Activated naive CD4-positive, alpha-beta T cell treated with anti-CD3 and anti-CD28 coated beads for 36 hours (primary cell): ENCODE measurements around the gene TMTC2. TPM values are rescaled to one million over a fixed set of nuclear protein-coding genes. Genes with fewer than 3 reads are reported as not detected.

ENCODE experiments used
- CTCF ChIA-PET: fragments of 350-600 bp; sonication (Branson Sonifier 250); formaldehyde crosslinking; loops from one replicate; lab custom pipeline; 2021; ENCODE audit warnings: antibody characterized with exemption; lab: Charles Lee
- DNase-seq: peaks from one replicate; pipeline ENCODE4 v3.0.0-alpha.2; 2020
- H3K27ac Mint-ChIP-seq: one replicate; pipeline ENCODE4 v1.8.0; 2021; ENCODE audit warnings: mild to moderate bottlenecking, mixed read lengths
- H3K27me3 Mint-ChIP-seq: one replicate; pipeline ENCODE4 v1.8.0; 2021; ENCODE audit warnings: low read depth, mixed read lengths
- H3K36me3 Mint-ChIP-seq: one replicate; pipeline ENCODE4 v1.8.0; 2021; ENCODE audit warnings: low read depth, mixed read lengths
- H3K4me1 Mint-ChIP-seq: one replicate; pipeline ENCODE4 v1.8.0; 2021; ENCODE audit warnings: low read depth, mixed read lengths
- H3K4me3 Mint-ChIP-seq: one replicate; pipeline ENCODE4 v1.8.0; 2021; ENCODE audit warnings: mild to moderate bottlenecking, moderate library complexity, mixed read lengths
- H3K9me3 Mint-ChIP-seq: one replicate; pipeline ENCODE4 v1.8.0; 2021; ENCODE audit warnings: mixed read lengths
- intact Hi-C: fragments of 100-400 bp; cut with micrococcal nuclease; formaldehyde crosslinking; loops from one replicate; pipeline ENCODE4 v1.15.1; 2023
- total RNA-seq, 2 experiments: library from RNA; stranded (reverse); gene quantifications; one replicate each; pipeline ENCODE4 v1.2.3, GENCODE V29; 2021

TMTC2 gene
- total RNA-seq, 2 experiments from 2014 or later, result 3.1 TPM

DNA sequence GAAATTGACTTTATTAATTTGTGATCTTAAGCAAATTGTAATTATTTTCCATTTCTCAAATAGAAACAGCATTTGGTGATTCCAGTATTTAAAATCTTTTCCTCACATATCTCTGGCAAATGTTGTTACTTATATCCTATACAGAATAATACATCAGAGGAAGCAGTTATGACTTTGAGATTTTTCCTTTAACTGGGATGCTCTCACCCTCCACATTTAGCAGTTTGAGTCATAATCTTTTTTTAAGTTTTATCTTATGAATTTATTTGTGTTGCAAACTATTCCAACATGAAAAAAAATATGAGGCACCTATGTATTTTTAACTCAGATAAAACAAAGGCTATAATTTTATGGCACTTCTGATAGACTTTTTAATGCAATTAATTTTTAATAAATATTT lies 311.8 kb downstream of the TMTC2 start:
- H3K36me3 Mint-ChIP-seq, result no peaks in the 10 kb centered on the region
- no peak overlapping the region for H3K4me3 Mint-ChIP-seq
- intact Hi-C loops, result no loop called here
- DNase-seq, result no peak
- H3K27me3 Mint-ChIP-seq, result no peaks in the 10 kb centered on the region
- H3K27ac Mint-ChIP-seq, result no peak overlapping the region
- no peaks in the 10 kb centered on the region for H3K9me3 Mint-ChIP-seq
- CTCF ChIA-PET, result no interaction called here
- no peaks in the 10 kb centered on the region for H3K4me1 Mint-ChIP-seq

DNA sequence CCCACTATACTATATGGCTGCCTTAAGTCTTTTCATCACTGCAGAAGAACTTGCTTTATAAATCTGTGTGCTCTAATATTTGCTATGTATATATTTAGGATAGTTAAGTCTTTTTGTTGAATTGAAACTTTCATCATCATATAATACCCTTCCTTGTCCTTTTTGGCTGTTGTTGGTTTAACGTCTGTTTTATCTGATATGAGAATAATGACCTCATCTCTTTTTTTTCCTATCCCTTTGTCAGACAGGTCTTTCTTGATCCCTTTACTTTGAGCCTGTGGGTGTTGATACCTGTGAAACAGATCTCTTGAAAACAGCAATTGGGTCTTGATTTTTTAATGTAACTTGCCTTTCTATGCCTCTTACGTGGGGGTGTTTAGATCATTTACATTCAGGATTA lies 316.3 kb downstream of the TMTC2 start:
- Mint-ChIP-seq H3K4me1 (no peaks in the 10 kb centered on the region), H3K36me3 (peaks cover 2% of the 10 kb centered on the region), H3K9me3 (peaks cover 3% of the 10 kb centered on the region), H3K27me3 (no peaks in the 10 kb centered on the region), H3K4me3 (no peak overlapping the region), H3K27ac (no peak overlapping the region)
- intact Hi-C loops, result loop anchor here (5.0 to 10.0 kb wide), 2 partner anchors 382 to 1499 kb away; no protein-coding TSS in a partner anchor
- DNase-seq, result no peak
- CTCF ChIA-PET, result no interaction called here

DNA sequence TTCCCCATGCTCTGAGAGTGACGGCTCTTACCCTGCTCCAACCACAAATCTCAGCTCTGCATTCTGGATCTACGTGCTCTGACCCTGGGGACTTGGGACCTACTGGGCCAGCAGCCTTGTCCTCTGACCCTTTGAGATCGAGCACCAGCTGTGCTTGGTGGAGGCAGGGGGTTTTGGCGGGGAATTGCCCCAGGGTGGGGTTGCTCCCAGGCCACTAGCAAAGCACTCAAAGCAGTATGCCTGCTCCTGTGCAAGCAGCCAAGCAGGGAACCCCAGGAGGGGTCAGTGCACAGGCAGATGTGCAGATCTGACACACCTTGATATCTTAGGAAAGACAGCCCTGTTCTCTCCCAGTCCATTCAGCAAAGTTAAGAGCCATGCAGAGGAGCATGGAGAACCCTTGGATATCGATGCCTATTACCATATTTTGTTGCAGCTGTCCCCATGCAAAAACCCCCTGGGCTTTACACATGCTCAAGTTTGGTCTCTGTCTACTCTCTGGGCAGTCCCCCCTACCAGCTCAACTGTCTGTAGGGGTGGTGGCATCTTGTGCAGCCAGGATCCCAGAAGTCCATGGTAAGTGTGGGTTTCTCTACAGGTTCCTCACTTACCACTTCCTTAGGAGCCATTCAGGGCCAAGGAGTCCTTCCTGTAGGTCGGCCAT lies 319.0 kb downstream of the TMTC2 start:
- DNase-seq, result no peak
- Mint-ChIP-seq H3K27ac (no peak overlapping the region), H3K36me3 (peaks cover 18% of the 10 kb centered on the region), H3K9me3 (peaks cover 21% of the 10 kb centered on the region), H3K27me3 (no peaks in the 10 kb centered on the region), H3K4me3 (no peak overlapping the region), H3K4me1 (no peaks in the 10 kb centered on the region)
- intact Hi-C loops, result loop anchor here (2.0 to 10.0 kb wide), 3 partner anchors 321 to 1391 kb away; no protein-coding TSS in a partner anchor
- CTCF ChIA-PET, result interaction anchor here (0.6 to 0.7 kb wide), 2 partner anchors 320 to 821 kb away, joined by 3 read pairs; no protein-coding TSS in a partner anchor

DNA sequence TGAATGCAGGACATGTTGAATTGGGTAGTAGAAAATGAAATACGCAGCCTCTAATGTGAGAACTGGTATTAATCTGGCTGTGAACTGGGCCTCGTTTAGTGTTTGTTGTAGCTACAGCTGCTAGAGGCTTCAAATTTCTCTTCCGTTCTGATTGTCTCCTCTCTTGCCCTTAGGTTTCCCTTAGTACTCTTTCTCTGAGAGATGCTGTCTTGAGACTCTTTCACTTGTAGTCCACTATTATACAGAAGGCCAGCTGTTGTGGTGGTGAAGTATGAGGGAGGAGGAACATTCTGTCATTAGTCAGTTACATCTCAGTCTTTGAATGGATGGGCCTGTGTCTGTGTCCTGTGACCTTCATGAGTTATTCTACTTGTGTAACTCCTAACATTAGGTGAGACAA lies 322.0 kb downstream of the TMTC2 start:
- CTCF ChIA-PET, result no interaction called here
- H3K36me3 Mint-ChIP-seq, result peaks cover 18% of the 10 kb centered on the region

DNA sequence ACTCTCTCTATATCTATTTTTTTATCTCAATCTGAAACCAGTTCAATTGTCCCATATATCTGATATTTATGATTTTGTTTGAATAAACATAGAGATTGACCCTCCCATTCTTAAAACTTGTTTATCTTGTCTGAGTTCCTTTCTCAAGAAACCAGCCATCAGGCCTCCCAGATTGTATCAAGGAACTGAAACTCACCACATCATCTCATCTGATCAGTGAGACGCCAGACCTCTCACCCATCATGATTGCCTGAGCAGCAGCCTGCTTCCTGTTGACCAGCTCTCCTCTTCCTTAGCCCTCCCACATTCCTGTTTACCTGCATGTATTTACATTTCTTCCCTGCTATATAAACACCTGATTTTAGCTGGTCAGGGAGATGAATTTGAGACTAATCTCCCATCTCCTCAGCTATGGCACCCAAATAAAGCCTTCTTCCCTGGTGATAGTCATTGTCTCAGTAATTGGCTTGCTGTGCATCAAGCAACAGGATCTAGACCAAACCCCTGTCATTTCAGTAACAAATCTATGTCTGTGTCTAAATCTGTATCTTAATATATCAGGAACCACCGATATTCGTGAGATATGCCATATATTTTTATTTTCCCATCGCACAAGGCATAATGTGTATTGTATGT lies 323.6 kb downstream of the TMTC2 start:
- H3K27ac Mint-ChIP-seq, result no peak overlapping the region
- H3K4me3 Mint-ChIP-seq, result no peak overlapping the region
- no peak for DNase-seq
- CTCF ChIA-PET, result no interaction called here
- peaks cover under 1% of the 10 kb centered on the region for H3K4me1 Mint-ChIP-seq
- H3K27me3 Mint-ChIP-seq, result no peaks in the 10 kb centered on the region
- peaks cover 21% of the 10 kb centered on the region for H3K9me3 Mint-ChIP-seq
- intact Hi-C loops, result no loop called here
- H3K36me3 Mint-ChIP-seq, result peaks cover 16% of the 10 kb centered on the region

More for the DNA sequence above, 322.0 kb downstream of the TMTC2 start:
- Mint-ChIP-seq H3K9me3 (peaks cover 21% of the 10 kb centered on the region), H3K27me3 (no peaks in the 10 kb centered on the region), H3K4me3 (no peak overlapping the region), H3K4me1 (no peaks in the 10 kb centered on the region), H3K27ac (no peak overlapping the region)
- no peak for DNase-seq
- intact Hi-C loops, result loop anchor here (10.0 kb wide), 1 partner anchor 376 kb away; no protein-coding TSS in a partner anchor

DNA sequence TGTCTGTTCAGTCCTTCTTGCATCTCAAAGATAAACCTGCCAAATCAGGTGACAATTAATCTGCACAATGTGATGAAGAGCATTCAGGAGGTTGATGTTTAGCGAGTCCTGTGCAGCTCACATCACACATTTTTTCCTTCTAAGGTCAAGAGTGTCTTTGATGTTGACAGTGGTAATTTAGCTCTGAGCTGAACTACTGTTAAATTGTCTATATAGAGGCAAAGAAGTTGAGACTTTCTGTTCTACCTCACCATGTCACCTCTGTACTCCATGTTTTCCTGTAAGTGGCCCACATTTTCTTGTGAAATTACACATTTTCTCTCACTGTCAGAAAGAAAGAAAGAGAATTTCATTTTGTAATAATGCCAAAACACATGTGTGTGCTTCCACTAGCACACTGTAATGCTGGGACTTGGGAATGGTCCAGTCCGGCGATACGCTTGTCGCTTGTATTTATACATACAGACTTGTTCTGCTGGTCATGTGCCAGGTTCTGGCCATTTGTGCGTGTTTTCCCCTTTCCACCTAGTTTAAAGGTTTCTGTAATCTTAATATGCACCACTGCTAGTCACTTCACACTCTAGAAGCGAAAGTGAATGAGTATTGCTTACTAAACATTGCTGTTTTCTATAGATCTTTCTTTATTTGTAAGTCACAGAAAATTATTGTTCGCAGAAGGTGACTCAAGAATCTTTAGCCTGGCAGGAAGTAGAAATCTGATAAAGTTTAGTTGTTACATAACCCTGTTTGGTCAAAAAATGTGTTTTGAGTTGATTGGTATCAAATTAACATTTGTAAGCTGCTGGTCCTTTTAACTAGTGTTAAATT lies 328.9 kb downstream of the TMTC2 start:
- H3K27ac Mint-ChIP-seq, result no peak overlapping the region
- intact Hi-C loops, result no loop called here
- CTCF ChIA-PET, result interaction anchor here (1.1 kb wide), 1 partner anchor 330 kb away, joined by 3 read pairs; no protein-coding TSS in a partner anchor

DNA sequence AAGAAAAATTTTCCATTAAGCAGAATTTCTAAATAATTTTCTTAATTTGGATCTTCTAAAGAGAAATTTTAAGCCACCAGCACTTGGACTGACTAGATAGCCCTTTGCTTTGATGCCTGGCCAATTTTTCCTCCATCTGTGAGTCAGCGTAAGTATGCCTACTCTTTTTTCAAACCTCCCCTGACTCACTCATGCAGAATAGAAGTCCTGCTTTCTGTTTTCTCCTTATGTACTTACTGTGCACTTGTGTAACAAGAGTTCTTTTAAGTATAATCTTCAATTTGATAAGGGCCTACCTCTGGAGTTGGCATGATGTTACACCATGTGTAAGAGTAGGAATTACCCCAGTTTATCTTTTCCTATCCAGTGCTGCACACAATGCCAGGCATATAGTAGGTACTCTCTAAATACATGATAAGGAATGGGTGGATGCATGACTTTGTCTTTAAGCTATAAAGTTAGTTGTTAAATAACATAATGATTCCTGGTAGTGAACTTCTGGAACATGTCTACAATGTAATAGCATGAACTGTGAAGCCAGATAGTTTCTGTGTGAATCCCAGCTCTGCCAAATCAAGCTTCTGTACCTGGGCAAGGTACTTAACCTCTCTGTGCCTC lies 329.6 kb downstream of the TMTC2 start:
- no peaks in the 10 kb centered on the region for H3K9me3 Mint-ChIP-seq
- H3K4me3 Mint-ChIP-seq, result no peak overlapping the region
- H3K4me1 Mint-ChIP-seq, result peaks cover 6% of the 10 kb centered on the region
- no peaks in the 10 kb centered on the region for H3K36me3 Mint-ChIP-seq
- CTCF ChIA-PET, result no interaction called here
- intact Hi-C loops, result no loop called here
- H3K27me3 Mint-ChIP-seq, result no peaks in the 10 kb centered on the region
- no peak for DNase-seq
- no peak overlapping the region for H3K27ac Mint-ChIP-seq

More for the DNA sequence above, 328.9 kb downstream of the TMTC2 start:
- H3K4me1 Mint-ChIP-seq, result peaks cover 6% of the 10 kb centered on the region
- H3K4me3 Mint-ChIP-seq, result no peak overlapping the region
- no peaks in the 10 kb centered on the region for H3K27me3 Mint-ChIP-seq
- H3K36me3 Mint-ChIP-seq, result no peaks in the 10 kb centered on the region
- DNase-seq, result peak; percentile 5
- no peaks in the 10 kb centered on the region for H3K9me3 Mint-ChIP-seq

DNA sequence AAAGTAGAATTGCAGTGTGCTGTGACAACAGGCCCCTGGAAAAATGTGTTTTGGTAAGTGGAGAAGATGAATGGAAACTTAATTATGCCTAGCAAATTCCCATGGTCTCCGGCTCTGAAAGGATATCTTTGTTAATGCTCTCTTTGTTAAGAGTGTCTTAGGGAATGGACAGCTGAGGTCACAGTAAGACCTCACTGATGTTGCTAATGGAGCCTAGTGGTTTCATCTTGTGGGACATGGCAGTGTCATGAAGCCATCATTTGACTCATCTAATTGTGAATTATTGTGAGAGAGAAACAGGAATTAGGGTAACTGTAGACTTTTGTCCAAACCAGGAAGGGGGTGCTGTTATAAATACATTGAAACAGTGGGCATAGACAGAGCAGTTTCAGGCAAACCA lies 330.3 kb downstream of the TMTC2 start:
- Mint-ChIP-seq H3K4me3 (no peak overlapping the region), H3K27me3 (no peaks in the 10 kb centered on the region), H3K4me1 (peaks cover 6% of the 10 kb centered on the region), H3K36me3 (no peaks in the 10 kb centered on the region), H3K27ac (no peak overlapping the region), H3K9me3 (no peaks in the 10 kb centered on the region)
- no peak for DNase-seq
- CTCF ChIA-PET, result no interaction called here
- intact Hi-C loops, result no loop called here

DNA sequence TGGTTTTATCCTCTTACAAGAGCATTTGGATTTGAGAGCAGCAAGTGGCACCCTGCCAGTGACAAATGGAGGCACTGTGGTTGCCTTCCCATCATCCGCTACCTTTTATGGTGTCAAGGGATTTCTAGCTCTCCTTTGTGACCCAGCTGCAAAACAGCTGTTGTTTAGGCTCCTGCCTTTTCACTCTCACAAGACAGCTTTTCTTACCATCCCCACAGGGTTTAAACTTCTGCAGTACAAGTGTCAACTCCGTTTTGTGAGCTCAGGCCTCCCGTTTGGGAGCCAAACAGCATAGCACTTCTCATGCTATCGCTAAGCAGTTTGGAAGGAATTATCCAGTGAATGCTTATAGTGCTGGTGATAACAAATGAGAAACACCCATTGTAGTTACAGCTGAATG lies 331.4 kb downstream of the TMTC2 start:
- CTCF ChIA-PET, result interaction anchor here (0.8 kb wide), 1 partner anchor 18 kb away, joined by 3 read pairs; no protein-coding TSS in a partner anchor
- H3K4me3 Mint-ChIP-seq, result no peak overlapping the region
- peaks cover 6% of the 10 kb centered on the region for H3K4me1 Mint-ChIP-seq
- H3K36me3 Mint-ChIP-seq, result no peaks in the 10 kb centered on the region
- DNase-seq, result no peak
- intact Hi-C loops, result no loop called here
- H3K27ac Mint-ChIP-seq, result no peak overlapping the region
- H3K27me3 Mint-ChIP-seq, result no peaks in the 10 kb centered on the region
- H3K9me3 Mint-ChIP-seq, result no peaks in the 10 kb centered on the region

DNA sequence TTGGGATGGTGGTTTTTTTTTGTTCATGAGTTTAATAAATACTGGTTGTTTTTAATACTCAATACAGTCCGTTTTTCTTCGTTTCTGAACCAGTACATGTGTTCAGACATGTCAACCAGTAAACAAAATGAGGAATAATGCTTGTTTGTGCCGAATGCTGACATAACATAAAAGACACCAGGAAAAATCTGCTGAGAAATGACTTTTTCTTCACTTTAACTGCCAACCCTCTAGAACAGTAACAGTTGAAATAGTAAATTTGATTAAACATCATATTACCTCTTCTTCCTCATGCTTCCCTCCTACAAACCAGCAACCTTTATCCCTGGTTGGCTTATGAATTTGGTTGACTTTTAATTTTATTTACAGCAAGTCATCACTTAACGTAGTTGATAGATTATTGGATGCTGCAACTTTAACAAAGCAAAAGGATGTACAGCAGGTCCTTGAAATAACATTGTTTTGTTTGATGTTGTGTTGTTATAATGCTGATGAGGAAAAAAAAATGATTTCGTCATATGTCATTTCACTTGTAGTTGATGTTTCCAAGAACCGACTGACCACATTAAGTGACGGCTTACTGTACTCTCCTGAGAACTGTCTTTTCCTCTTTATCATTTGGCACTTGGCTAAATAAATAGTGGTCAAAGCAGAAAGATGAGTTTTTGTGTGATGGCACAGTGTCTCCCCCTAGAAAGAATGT lies 340.5 kb downstream of the TMTC2 start:
- intact Hi-C loops, result no loop called here
- H3K27ac Mint-ChIP-seq, result no peak overlapping the region
- DNase-seq, result no peak
- H3K4me3 Mint-ChIP-seq, result no peak overlapping the region
- no peaks in the 10 kb centered on the region for H3K27me3 Mint-ChIP-seq
- no peaks in the 10 kb centered on the region for H3K9me3 Mint-ChIP-seq
- H3K4me1 Mint-ChIP-seq, result no peaks in the 10 kb centered on the region
- CTCF ChIA-PET, result no interaction called here
- no peaks in the 10 kb centered on the region for H3K36me3 Mint-ChIP-seq

DNA sequence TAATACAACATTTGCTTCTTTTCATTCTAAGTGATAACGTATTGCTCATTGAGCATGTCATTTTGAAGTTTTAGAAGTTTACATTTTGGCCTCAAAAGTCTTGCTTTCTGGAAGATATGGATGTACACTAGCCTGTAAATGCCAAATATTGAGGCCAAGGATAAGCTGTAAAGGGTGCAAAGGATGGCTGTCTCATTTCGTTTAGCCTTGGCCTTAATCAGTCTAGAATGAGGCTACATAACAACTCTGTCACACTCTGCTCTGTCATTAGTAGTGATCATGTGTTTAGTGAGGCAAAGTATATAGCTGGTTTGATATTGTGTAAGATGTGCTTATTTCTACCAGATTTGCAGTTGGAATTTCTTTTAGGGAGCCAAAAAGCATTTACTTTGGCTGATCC lies 344.5 kb downstream of the TMTC2 start:
- Mint-ChIP-seq H3K27ac (no peak overlapping the region), H3K4me1 (no peaks in the 10 kb centered on the region), H3K27me3 (no peaks in the 10 kb centered on the region), H3K9me3 (no peaks in the 10 kb centered on the region), H3K4me3 (no peak overlapping the region), H3K36me3 (no peaks in the 10 kb centered on the region)
- intact Hi-C loops, result no loop called here
- CTCF ChIA-PET, result no interaction called here
- DNase-seq, result no peak
